ENCODE results near the gene ZNF292.
"Not testable (repeated sequence)": the region's sequence is repeated elsewhere in the genome, so short reads cannot be mapped to it uniquely, and the experiment has no call there.

ZNF292 gene

GRCh38 chr6:87157596-87157995 lies 2.2 kb downstream of the ZNF292 start:
- DNase-seq (ENCODE audit: extremely low read depth in 1 of 2, low read depth in 1 of 2): not testable (repeated sequence)

- DNase-seq (ENCODE audit: extremely low read depth in 1 of 2, low read depth in 1 of 2): no peak
Observed at GRCh38 chr6:87161299-87161698, 5.9 kb downstream of the ZNF292 start.

GRCh38 chr6:87164004-87164403 lies 8.6 kb downstream of the ZNF292 start:
- no peak for DNase-seq (ENCODE audit: extremely low read depth in 1 of 2, low read depth in 1 of 2)

- no peak for DNase-seq (ENCODE audit: extremely low read depth in 1 of 2, low read depth in 1 of 2)
Observed at GRCh38 chr6:87164506-87164905, 9.1 kb downstream of the ZNF292 start.

- no peak for DNase-seq (ENCODE audit: extremely low read depth in 1 of 2, low read depth in 1 of 2)
Observed at GRCh38 chr6:87165185-87165584, 9.8 kb downstream of the ZNF292 start.

- no peak for DNase-seq (ENCODE audit: extremely low read depth in 1 of 2, low read depth in 1 of 2)
Observed at GRCh38 chr6:87171938-87172633, 16.7 kb downstream of the ZNF292 start.

- no peak for DNase-seq (ENCODE audit: extremely low read depth in 1 of 2, low read depth in 1 of 2)
Observed at GRCh38 chr6:87174078-87174579, 18.8 kb downstream of the ZNF292 start.

- DNase-seq (ENCODE audit: extremely low read depth in 1 of 2, low read depth in 1 of 2): no peak
Observed at GRCh38 chr6:87176493-87176892, 21.1 kb downstream of the ZNF292 start.

- no peak for DNase-seq (ENCODE audit: extremely low read depth in 1 of 2, low read depth in 1 of 2)
Observed at GRCh38 chr6:87180105-87180728, 24.9 kb downstream of the ZNF292 start.

GRCh38 chr6:87181903-87182302 lies 26.5 kb downstream of the ZNF292 start:
- DNase-seq (ENCODE audit: extremely low read depth in 1 of 2, low read depth in 1 of 2): no peak

GRCh38 chr6:87182321-87182720 lies 27.0 kb downstream of the ZNF292 start:
- no peak for DNase-seq (ENCODE audit: extremely low read depth in 1 of 2, low read depth in 1 of 2)

GRCh38 chr6:87182940-87183339 lies 27.6 kb downstream of the ZNF292 start:
- DNase-seq (ENCODE audit: extremely low read depth in 1 of 2, low read depth in 1 of 2): no peak

- DNase-seq (ENCODE audit: extremely low read depth in 1 of 2, low read depth in 1 of 2): no peak
Observed at GRCh38 chr6:87183687-87184086, 28.3 kb downstream of the ZNF292 start.

- DNase-seq (ENCODE audit: extremely low read depth in 1 of 2, low read depth in 1 of 2): no peak
Observed at GRCh38 chr6:87184762-87185250, 29.4 kb downstream of the ZNF292 start.

GRCh38 chr6:87196275-87196842 lies 41.0 kb downstream of the ZNF292 start:
- no peak for DNase-seq (ENCODE audit: extremely low read depth in 1 of 2, low read depth in 1 of 2)

GRCh38 chr6:87197547-87197946 lies 42.2 kb downstream of the ZNF292 start:
- DNase-seq (ENCODE audit: extremely low read depth in 1 of 2, low read depth in 1 of 2): no peak

- not testable (repeated sequence) for DNase-seq (ENCODE audit: extremely low read depth in 1 of 2, low read depth in 1 of 2)
Observed at GRCh38 chr6:87198022-87198810, 42.9 kb downstream of the ZNF292 start.

- DNase-seq (ENCODE audit: extremely low read depth in 1 of 2, low read depth in 1 of 2): no peak
Observed at GRCh38 chr6:87199787-87200186, 44.4 kb downstream of the ZNF292 start.

GRCh38 chr6:87200469-87201175 lies 45.3 kb downstream of the ZNF292 start:
- DNase-seq (ENCODE audit: extremely low read depth in 1 of 2, low read depth in 1 of 2): no peak

- DNase-seq (ENCODE audit: extremely low read depth in 1 of 2, low read depth in 1 of 2): no peak
Observed at GRCh38 chr6:87203448-87204023, 48.2 kb downstream of the ZNF292 start.
